Calu3 (cell line): Measurements from ENCODE around the gene RRP1. TPM values are rescaled to one million over a fixed set of nuclear protein-coding genes. Genes with fewer than 3 reads are reported as not detected.

Source experiments
- BruUV-seq: library from RNA; stranded (reverse); fragments of 400-500 nt; replicated peaks from 2 replicates; lab custom pipeline; 2021; lab: Mats Ljungman, UMichigan
- CTCF ChIA-PET: fragments of 300-600 bp; sonication (Branson Sonifier 250); formaldehyde crosslinking; loops from one replicate; lab custom pipeline; 2022; ENCODE audit warnings: antibody characterized with exemption; lab: Charles Lee
- DNase-seq: peaks from one replicate; pipeline ENCODE4 v3.0.0; 2022
- H3K27ac Mint-ChIP-seq: one replicate; pipeline ENCODE4 v1.8.0; 2022; ENCODE audit warnings: mixed read lengths; ENCODE audit not compliant: unreplicated experiment
- H3K27me3 Mint-ChIP-seq: one replicate; pipeline ENCODE4 v1.8.0; 2022; ENCODE audit warnings: mixed read lengths; ENCODE audit not compliant: unreplicated experiment
- H3K36me3 Mint-ChIP-seq: one replicate; pipeline ENCODE4 v1.8.0; 2022; ENCODE audit warnings: mild to moderate bottlenecking, moderate library complexity, mixed read lengths; ENCODE audit not compliant: insufficient read depth, unreplicated experiment
- H3K4me1 Mint-ChIP-seq: one replicate; pipeline ENCODE4 v1.8.0; 2022; ENCODE audit warnings: mild to moderate bottlenecking, low read depth, mixed read lengths; ENCODE audit not compliant: unreplicated experiment
- H3K4me3 Mint-ChIP-seq: one replicate; pipeline ENCODE4 v1.8.0; 2022; ENCODE audit warnings: mild to moderate bottlenecking, low read depth, moderate library complexity, mixed read lengths; ENCODE audit not compliant: unreplicated experiment
- H3K9me3 Mint-ChIP-seq: one replicate; pipeline ENCODE4 v1.8.0; 2022; ENCODE audit warnings: low read depth, mixed read lengths; ENCODE audit not compliant: unreplicated experiment
- CTCF ChIP-seq: fragments of 200-600 bp; IDR thresholded peaks from one replicate; pipeline ENCODE4 v1.8.0; 2022; ENCODE audit warnings: antibody characterized with exemption; ENCODE audit not compliant: unreplicated experiment
- intact Hi-C: fragments of 100-400 bp; cut with micrococcal nuclease; formaldehyde crosslinking; loops from one replicate; pipeline ENCODE4 v1.10.0; 2022; ENCODE audit not compliant: unreplicated experiment
- total RNA-seq: library from RNA; stranded (reverse); gene quantifications from 2 replicates; pipeline ENCODE4 v1.2.3, GENCODE V29; 2022

RRP1 gene
- total RNA-seq, 1 experiment from 2014 or later = 37.2 TPM

GRCh38 chr21:43793243-43793642 is 3.9 kb downstream of the RRP1 start:
- DNase-seq = no peak
- Mint-ChIP-seq H3K4me1 (peaks cover 6% of the 10 kb centered on the region), H3K4me3 (no peak overlapping the region), H3K9me3 (no peaks in the 10 kb centered on the region), H3K27me3 (no peaks in the 10 kb centered on the region), H3K36me3 (peaks cover 70% of the 10 kb centered on the region), H3K27ac (no peak overlapping the region)
- BruUV-seq = no TSS peak
- no peak for TF ChIP-seq CTCF
- intact Hi-C loops = no loop called here
- CTCF ChIA-PET = no interaction called here

- no TSS peak for BruUV-seq
- no peaks in the 10 kb centered on the region for H3K27me3 Mint-ChIP-seq
- peaks cover 6% of the 10 kb centered on the region for H3K4me1 Mint-ChIP-seq
- no peak for DNase-seq
- H3K27ac Mint-ChIP-seq = no peak overlapping the region
- intact Hi-C loops = no loop called here
- no peak for TF ChIP-seq CTCF
- H3K4me3 Mint-ChIP-seq = no peak overlapping the region
- CTCF ChIA-PET = no interaction called here
- H3K9me3 Mint-ChIP-seq = no peaks in the 10 kb centered on the region
- H3K36me3 Mint-ChIP-seq = peaks cover 69% of the 10 kb centered on the region
Measured at GRCh38 chr21:43794311-43794710, 4.9 kb downstream of the RRP1 start.

GRCh38 chr21:43794857-43795256 is 5.5 kb downstream of the RRP1 start:
- H3K36me3 Mint-ChIP-seq = peaks cover 69% of the 10 kb centered on the region
- no peak for DNase-seq
- no peaks in the 10 kb centered on the region for H3K9me3 Mint-ChIP-seq
- no peak for TF ChIP-seq CTCF
- CTCF ChIA-PET = no interaction called here
- no peak overlapping the region for H3K27ac Mint-ChIP-seq
- BruUV-seq = no TSS peak
- H3K4me1 Mint-ChIP-seq = peaks cover 6% of the 10 kb centered on the region
- intact Hi-C loops = no loop called here
- no peaks in the 10 kb centered on the region for H3K27me3 Mint-ChIP-seq
- no peak overlapping the region for H3K4me3 Mint-ChIP-seq

- DNase-seq = no peak
- CTCF ChIA-PET = no interaction called here
- Mint-ChIP-seq H3K27me3 (no peaks in the 10 kb centered on the region), H3K36me3 (peaks cover 72% of the 10 kb centered on the region), H3K27ac (no peak overlapping the region), H3K4me3 (no peak overlapping the region), H3K4me1 (no peaks in the 10 kb centered on the region), H3K9me3 (no peaks in the 10 kb centered on the region)
- intact Hi-C loops = no loop called here
- no TSS peak for BruUV-seq
- TF ChIP-seq CTCF = no peak
Measured at GRCh38 chr21:43797415-43797814, 8.0 kb downstream of the RRP1 start.
